ENCODE results near the gene TTF2. TPM values are rescaled to one million over a fixed set of nuclear protein-coding genes. Genes with fewer than 3 reads are reported as not detected.
A peak's percentile ranks its signal among the peaks of the same experiment; 100 is the strongest.

TTF2 gene
- total RNA-seq, 1 donor from 2014 or later, result 37.7 TPM

DNA sequence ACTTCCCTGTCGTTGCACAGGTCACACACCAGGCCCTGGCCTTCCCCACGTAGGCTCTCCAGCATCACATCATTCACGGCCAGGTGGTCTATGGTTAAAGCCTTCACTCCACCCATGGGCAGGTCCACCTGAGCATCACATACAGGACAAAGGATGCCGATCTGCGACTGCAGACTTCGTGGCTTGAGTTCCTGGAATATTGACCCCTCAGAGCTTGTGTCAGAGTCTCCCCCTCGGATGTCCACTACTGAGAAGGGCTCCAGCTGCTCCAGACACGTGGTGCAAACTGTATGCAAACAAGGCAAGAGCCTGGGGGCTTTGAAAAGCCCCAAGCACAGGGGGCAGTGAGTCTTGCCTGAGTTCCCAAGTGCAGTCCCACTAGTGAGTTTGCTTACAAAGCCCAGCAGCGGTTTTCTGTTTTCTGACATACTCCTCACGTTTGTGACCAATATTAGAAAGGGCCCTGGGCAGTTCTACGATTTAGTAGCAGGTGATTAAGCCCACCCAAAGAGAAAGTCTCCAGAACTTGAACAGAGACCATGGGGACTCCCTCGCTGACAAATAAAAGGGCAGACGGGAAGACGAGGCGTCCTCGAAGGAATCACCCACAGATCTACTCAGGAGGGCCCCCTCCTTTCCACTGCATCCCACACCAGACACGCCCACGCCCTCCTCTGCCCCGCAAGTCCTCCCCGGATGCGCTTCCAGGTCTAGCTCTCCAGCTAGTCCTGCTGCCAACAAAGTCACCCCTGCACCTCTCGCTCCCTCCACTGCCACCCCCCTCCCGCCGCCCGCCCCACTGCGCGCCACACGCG lies 60.9 kb downstream of the TTF2 start:
- POLR2A ChIA-PET, result interaction anchor here (1.0 kb wide), 1 partner anchor 25 kb away, joined by 3 read pairs; no protein-coding TSS in a partner anchor
- CTCF ChIA-PET, result no interaction called here
- H3K27me3 Mint-ChIP-seq, result no peaks in the 10 kb centered on the region
- H3K4me1 Mint-ChIP-seq, result peaks cover 13% of the 10 kb centered on the region
- intact Hi-C loops (cut with micrococcal nuclease), result loop anchor here (1.0 to 5.0 kb wide), 6 partner anchors 61 to 969 kb away; partner anchors contain the start of gene TTF2
- H3K9me3 Mint-ChIP-seq, result no peaks in the 10 kb centered on the region
- DNase-seq (no peak), ATAC-seq (ENCODE audit: low read depth) (no peak)
- TF ChIP-seq, protein P1, sequence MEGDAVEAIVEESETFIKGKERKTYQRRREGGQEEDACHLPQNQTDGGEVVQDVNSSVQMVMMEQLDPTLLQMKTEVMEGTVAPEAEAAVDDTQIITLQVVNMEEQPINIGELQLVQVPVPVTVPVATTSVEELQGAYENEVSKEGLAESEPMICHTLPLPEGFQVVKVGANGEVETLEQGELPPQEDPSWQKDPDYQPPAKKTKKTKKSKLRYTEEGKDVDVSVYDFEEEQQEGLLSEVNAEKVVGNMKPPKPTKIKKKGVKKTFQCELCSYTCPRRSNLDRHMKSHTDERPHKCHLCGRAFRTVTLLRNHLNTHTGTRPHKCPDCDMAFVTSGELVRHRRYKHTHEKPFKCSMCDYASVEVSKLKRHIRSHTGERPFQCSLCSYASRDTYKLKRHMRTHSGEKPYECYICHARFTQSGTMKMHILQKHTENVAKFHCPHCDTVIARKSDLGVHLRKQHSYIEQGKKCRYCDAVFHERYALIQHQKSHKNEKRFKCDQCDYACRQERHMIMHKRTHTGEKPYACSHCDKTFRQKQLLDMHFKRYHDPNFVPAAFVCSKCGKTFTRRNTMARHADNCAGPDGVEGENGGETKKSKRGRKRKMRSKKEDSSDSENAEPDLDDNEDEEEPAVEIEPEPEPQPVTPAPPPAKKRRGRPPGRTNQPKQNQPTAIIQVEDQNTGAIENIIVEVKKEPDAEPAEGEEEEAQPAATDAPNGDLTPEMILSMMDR (IDR thresholded peaks at IDR 0.05), result no peak
- no peak overlapping the region for H3K27ac Mint-ChIP-seq
- no peaks in the 10 kb centered on the region for H3K36me3 Mint-ChIP-seq (ENCODE audit: low read depth)
- H3K4me3 Mint-ChIP-seq, result peak overlapping the region; percentile 88

DNA sequence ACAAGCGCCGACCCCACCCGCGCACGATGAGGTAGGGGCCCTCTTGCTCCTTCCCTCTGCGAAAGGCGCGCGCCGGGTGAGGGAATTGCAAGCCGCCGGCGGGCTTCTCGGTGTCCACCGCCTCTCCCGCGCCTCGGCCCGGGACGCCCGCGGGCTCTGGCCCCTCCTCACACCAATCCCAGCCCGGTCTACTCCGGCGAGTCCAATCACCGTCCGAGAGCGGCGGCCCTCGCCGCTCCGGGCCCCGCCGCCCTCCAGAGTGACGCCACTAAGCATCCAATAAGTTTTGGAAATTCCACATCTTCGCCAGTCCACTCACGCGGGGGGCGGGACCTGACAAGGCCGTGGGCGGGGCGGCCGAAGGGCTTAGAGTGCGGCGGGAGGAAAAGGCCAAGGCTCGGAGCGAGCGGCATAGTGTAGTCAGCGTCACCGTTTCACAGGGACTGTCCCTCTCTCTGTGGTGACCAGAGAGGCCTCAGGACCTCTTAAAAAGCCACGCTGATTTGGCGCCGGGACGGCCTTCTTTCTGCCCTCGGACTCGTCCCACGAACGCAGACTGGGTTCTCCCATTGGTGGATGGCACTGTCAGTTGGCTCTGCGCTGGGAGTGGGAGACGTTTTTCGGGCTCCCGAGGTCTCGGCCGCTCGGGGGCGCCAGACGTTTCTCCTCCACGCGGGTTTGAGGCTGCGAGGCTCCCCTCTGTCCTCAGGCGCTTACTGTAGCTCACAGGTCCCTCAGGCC lies 61.6 kb downstream of the TTF2 start, which contains the start of gene TRIM45:
Gene TRIM45, minus strand, starts transcription at position 161 of the 741 bp plus-strand sequence. CDS start 548 bp downstream, outside the sequence.
- peak within 1 kb of the TSS; percentile 88 for H3K4me3 Mint-ChIP-seq
- POLR2A ChIA-PET, result no interaction called here
- ATAC-seq (ENCODE audit: low read depth) (peak; percentile 88), DNase-seq (peak; percentile 76)
- intact Hi-C loops (cut with micrococcal nuclease), result loop anchor here (1.0 to 5.0 kb wide), 9 partner anchors 61 to 969 kb away; partner anchors contain the start of genes CD58 and TTF2
- TF ChIP-seq, protein P1 (IDR thresholded peaks at IDR 0.05), result no peak
- CTCF ChIA-PET, result no interaction called here
- no peaks in the 10 kb centered on the region for H3K36me3 Mint-ChIP-seq (ENCODE audit: low read depth)
- no peaks in the 10 kb centered on the region for H3K9me3 Mint-ChIP-seq
- peaks cover 2% of the 10 kb centered on the region for H3K27me3 Mint-ChIP-seq
- peaks cover 13% of the 10 kb centered on the region for H3K4me1 Mint-ChIP-seq
- H3K27ac Mint-ChIP-seq, result peak within 1 kb of the TSS; percentile 54

DNA sequence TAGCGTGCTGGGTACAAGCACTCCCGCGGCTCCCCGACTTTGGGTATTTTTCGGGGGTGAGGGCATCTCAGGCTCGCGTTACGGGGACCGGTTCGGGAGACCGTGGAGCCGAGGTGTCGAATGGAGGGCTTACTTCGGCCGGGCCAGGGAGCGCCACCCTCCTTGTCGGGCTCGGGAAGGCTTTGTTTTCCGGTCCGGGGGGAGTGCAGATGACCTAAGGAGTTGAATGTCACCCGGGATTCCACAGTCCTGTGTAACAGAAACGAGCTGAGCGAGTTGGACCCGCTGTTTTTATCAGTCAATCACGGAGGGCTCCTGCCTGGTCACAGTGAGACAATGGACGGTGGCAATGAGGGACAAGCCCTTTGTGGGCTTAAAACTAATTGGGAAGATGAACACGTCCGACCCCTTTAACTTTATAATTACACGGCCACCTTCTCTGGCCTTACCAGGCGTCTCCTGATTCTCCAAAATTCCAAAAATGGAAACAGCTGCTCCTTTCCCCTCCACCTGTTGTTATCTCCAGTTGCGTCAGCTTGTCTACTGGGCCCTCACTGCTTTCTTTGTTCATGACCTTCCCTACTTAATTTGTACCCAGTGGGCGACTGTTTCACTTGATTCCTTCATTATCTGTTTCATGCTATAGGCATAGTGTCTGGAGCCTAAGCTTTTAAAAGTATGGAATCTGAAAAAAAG lies 62.4 kb downstream of the TTF2 start:
- H3K9me3 Mint-ChIP-seq, result no peaks in the 10 kb centered on the region
- ATAC-seq (ENCODE audit: low read depth) (no peak), DNase-seq (no peak)
- TF ChIP-seq, protein P1 (IDR thresholded peaks at IDR 0.05), result no peak
- H3K4me3 Mint-ChIP-seq, result peak overlapping the region; percentile 88
- ChIA-PET POLR2A (no interaction called here), CTCF (interaction anchor here (1.3 kb wide), 1 partner anchor 9 kb away, joined by 3 read pairs; no protein-coding TSS in a partner anchor)
- peaks cover 13% of the 10 kb centered on the region for H3K4me1 Mint-ChIP-seq
- H3K36me3 Mint-ChIP-seq (ENCODE audit: low read depth), result no peaks in the 10 kb centered on the region
- peaks cover 2% of the 10 kb centered on the region for H3K27me3 Mint-ChIP-seq
- H3K27ac Mint-ChIP-seq, result no peak overlapping the region
- intact Hi-C loops (cut with micrococcal nuclease), result loop anchor here (1.0 to 5.0 kb wide), 7 partner anchors 413 to 970 kb away; partner anchors contain the start of gene CD58

DNA sequence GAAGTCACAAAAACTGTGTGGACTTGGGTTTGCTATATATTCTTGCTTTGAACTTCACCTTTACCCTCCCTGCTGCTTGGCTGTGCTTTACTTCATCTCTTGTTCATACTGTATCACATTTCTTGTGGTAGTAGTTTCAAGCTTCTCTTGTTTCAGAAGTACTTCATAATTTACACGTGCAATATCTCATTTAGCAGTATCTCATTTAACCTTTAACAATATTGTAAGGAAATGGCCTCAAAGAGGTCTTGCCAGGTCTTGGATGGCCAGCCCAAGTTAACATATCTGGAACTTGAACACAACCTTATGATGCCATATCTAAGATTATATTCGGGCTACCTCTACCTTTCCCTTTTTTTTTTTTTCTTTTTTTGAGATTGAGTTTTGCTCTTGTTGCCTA lies 63.1 kb downstream of the TTF2 start:
- ChIA-PET POLR2A (no interaction called here), CTCF (interaction anchor here (1.3 kb wide), 1 partner anchor 9 kb away, joined by 3 read pairs; no protein-coding TSS in a partner anchor)
- Mint-ChIP-seq H3K4me1 (peaks cover 13% of the 10 kb centered on the region), H3K4me3 (no peak overlapping the region), H3K36me3 (ENCODE audit: low read depth) (no peaks in the 10 kb centered on the region), H3K27me3 (peaks cover 4% of the 10 kb centered on the region), H3K9me3 (no peaks in the 10 kb centered on the region), H3K27ac (no peak overlapping the region)
- ATAC-seq (ENCODE audit: low read depth) (no peak), DNase-seq (no peak)
- intact Hi-C loops (cut with micrococcal nuclease), result loop anchor here (2.0 to 5.0 kb wide), 6 partner anchors 552 to 971 kb away; partner anchors contain the start of gene CD58
- TF ChIP-seq, protein P1 (IDR thresholded peaks at IDR 0.05), result no peak
